HG02943 (cell line): ENCODE data around the gene UBP1.
"Not testable (repeated sequence)": the region's sequence is repeated elsewhere in the genome, so short reads cannot be mapped to it uniquely, and the experiment has no call there.

Source experiments
- ATAC-seq: cut with Tn5 transposase; IDR thresholded peaks from one replicate; pipeline ENCODE4 v1.9.1; 2021; ENCODE audit warnings: mild to moderate bottlenecking, low read depth, moderate library complexity; ENCODE audit not compliant: unreplicated experiment

Gene UBP1

GRCh38 chr3:33437556-33438283 is 2.5 kb downstream of the UBP1 start:
- no peak for ATAC-seq

DNA sequence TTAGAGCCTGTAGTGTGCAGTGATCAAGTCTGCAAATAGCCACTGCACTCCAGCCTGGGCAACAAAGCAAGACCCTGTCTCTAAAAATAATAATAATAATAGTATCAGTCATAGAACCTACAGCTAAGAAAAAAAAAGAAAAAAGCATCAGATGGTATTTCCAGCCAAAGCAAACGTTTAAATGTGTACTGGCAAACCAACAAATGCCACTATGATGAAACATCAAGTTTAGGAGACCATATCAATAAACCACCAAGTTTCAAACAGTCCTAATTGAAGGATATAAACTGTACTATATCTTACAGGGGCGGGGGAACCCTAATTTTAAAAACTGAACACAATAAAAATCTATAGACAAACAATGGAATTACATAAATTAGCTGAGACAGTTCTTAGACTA is 6.4 kb downstream of the UBP1 start:
- ATAC-seq: no peak

DNA sequence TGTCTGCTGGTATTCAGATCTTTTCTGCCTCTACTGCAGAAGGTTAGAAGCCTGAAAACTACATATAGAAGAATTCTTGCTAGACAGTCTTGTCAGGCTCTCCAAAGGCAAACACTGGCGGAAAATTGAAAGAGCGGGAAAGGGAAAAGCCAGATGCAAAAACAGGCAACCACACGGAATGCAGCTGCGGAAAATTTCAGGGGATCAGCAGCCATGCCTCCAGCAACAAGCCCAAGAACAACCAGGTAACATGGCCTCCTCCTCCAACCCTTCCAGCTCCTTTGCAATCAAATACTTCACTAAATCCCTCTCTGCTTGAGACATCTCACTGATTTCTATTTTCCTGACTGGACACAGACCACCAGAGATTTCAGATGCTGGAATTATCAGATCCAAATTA is 9.6 kb downstream of the UBP1 start:
- no peak for ATAC-seq

DNA sequence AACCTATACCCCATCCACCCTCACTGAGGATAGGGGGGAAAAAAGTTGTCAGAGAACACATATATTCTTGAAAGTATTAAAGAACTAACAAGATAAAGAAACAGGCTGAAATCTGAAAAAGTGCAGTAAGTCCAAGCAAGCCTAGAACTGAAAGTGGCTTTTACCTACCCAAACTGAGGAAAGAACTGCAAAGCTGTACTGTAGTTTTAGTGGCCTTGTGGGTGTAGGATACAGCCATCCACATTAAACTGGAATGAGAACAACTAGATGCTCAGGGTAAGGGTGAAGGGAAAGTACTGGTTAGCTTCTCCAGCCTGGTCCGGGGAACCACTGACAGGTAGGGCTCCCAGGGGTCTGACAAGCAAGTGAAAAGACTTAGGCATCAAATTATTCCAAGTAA is 10.1 kb downstream of the UBP1 start:
- ATAC-seq: no peak

- ATAC-seq: not testable (repeated sequence)
These were observed 10.9 kb downstream of the UBP1 start for GRCh38 chr3:33429306-33429705.

DNA sequence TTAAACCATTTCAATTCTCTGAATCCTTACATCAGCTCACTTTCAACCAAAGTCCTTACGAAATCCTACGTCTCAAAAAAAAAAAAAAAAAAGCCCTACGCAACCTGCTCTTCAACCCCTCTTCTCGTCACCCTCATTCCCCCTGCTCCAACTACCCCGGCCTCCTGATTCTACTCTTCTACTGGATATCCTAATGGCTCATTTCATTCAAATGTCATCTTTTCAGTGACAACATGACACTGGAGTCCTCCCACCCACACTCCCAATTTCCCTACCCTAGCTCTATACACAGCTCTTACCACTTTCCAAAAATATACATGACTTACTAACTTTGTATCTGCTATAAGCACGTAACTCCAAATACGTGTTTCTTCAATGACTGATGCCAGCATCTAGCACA is 11.5 kb downstream of the UBP1 start:
- ATAC-seq: no peak

DNA sequence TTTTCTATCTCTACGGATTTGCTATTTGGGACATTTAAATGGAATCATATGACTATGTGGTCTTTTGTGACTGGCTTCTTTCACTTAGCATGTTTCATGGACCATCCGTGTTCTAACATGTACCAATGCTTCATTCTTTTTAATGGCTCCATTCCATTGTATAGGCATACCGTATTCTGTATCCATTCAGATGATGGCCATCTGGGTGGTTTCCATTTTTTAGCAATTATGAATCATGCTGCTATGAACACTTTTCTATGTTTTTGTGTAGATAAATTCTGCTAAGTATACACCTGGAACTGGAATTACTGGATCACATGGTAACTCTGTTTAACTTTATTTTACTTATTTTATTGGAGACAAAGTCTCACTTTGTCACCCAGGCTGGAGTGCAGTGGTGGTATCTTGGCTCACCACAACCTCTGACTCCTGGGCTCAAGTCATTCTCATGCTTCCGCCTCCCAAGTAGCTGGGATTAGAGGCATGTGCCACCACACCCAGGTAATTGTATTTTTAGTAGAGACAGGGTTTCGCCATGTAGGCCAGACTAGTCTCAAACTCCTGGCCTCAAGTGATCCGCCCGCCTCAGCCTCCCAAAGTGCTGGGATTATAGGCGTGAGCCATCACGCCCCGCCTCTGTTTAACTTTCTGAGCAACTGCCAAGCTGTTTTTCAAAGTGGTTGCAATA is 13.4 kb downstream of the UBP1 start:
- no peak for ATAC-seq

GRCh38 chr3:33426068-33426467 is 14.1 kb downstream of the UBP1 start:
- ATAC-seq: no peak

DNA sequence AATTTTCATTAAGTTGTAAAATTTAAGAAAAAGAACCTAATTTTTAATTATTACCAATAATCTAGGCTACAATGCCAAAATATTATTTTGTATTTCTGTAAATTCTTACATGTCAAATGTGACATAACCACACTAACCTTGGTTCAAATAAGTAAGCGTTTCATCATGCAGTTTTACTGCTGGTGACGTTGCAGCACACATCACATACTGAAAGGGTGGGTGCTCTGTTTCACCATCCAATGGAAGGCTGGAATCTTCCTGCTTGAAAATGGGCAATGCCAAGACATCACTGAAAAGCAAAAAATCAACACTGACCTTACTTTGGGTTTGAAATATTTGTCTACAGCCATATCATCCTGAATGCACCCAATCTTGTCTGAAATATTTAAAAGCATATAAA is 14.8 kb downstream of the UBP1 start:
- ATAC-seq: no peak

DNA sequence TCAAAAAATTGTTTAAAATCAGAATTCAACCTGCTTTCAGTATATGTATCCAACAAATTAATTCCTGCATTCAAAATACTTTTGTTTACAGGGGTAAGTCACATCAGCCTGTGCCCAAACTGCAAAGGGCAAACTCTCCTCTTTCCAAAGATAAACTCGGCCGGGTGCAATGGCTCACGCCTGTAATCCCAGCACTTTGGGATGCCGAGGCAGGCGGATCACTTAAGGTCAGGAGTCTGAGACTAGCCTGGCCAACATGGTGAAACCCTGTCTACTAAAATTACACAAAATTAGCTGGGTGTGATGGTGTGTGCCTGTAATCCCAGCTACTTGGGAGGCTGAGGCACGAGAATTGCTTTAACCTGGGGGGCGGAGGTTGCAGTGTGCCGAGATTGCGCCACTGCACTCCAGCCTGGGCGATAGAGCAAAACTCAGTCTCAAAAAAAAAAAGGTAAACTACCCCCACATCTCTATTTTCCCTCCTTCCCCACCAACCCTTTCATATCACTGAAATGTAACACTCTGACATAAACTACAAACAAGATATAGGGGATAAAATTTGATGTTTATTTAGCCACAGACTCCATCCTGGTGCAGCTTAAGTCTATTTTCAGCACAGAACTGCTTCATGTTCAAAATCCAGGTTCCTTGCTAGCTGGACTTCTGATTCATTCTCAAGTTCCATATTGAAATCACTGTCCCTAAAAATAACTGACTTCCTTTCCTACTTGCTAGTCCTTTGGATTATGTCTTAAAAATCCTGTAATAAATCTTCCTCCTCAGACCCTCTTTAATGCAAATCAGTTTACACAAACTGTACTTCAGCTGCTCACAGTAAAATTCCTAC is 15.4 kb downstream of the UBP1 start:
- ATAC-seq: no peak

DNA sequence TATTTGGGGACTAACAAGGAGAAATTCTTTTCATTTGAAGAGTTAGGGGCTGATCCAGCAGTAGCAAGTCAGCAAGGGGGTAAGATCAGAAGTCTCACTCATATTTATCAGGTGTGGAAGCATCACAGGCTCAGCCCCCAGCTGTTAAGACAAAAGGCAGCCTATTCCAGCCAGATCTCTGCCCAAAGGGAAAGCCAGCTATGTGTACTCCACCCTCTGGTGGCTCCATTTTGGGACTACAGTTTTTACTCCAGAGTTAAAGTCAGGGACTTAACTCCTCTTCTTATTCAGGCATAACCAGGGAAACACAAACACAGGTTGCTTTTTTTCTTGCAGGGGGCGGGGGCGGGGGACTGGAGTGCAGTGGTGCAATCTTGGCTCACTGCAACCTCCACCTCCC is 19.2 kb downstream of the UBP1 start:
- ATAC-seq: no peak

- ATAC-seq: no peak
These were observed 20.3 kb downstream of the UBP1 start for GRCh38 chr3:33419948-33420347.

DNA sequence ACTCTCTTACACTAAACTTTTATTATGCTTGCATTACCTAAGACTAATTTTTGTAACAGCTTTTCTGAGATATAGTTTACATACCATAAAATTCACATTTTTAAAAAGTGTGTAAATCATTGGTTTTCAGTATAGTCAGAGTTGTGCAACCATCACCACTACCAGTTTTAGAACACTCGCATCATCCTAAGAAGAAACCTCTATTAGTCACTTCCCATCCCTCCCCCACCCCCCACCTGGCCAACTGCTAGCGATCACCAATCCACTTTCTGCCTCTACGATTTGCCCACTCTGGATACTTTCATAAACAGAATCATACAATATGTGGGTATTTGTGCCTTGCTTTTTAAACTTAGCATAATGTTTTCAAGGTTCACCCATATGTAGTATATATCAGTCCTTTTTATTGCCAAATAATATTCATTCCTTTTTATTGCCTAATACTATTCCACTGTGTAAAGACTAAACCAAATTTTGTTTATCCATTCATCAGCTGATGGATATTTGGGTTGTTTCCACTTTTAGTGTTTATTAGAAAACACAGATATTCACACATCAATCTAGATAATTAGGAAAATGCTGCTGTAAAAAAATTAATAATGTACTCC is 23.0 kb downstream of the UBP1 start:
- ATAC-seq: no peak

- not testable (repeated sequence) for ATAC-seq
These were observed 29.4 kb downstream of the UBP1 start for GRCh38 chr3:33410816-33411215.

DNA sequence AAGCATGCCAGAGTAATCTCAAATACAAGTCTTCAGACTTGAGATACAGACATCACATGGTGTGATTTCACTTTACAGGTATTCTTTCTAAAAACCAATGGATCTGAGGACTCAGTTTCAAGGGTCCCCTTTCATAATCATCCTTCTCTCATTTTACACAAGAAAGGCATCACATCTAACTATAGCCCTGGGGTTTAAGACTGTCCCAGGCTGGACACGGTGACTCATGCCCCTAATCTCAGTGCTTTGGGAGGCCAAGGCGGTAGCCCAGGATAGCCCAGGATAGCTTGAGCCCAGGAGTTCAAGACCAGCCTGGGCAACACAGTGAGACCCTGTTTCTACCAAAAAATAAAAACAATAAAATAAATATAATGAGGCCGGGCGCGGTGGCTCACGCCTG is 36.4 kb downstream of the UBP1 start:
- ATAC-seq: no peak

DNA sequence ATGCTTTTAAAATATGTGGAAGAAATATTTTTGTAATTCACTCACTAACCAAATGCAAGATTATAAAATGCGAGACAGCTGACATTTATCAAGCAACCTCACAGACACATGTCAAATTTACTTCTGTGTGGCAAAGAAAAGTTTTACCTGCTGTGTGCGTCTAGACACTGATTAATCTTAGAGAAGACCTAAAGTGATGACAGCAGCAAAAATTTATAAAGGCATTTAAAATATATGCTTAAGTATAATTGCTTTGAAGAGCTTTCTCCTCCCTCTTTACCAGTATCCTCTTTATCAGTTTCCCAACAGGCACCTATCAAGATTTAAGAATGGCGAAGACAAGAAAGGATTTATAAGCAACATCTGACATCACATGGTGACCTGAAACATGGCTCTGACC is 37.3 kb downstream of the UBP1 start:
- no peak for ATAC-seq

GRCh38 chr3:33401781-33402180 is 38.4 kb downstream of the UBP1 start:
- no peak for ATAC-seq

- ATAC-seq: no peak
These were observed 41.8 kb downstream of the UBP1 start for GRCh38 chr3:33398410-33398809.

DNA sequence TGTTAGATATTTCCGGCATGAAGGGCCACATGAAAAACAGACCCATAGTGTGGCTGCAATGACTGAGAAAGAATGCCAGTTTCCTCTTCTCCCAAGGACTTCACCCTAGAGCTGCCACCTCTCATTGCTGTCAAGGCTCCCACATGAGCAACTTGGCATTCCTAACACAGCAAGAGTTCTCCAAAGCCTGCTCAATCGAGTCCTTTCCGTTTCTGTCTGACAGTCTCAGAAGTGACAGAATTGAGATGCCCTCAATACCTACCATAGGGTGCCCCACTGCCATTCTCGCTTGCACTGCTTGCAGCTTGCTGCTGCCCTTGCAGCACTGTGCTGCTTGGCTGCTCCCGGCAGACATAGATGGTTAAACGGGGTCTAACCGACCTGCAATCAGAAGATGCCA is 44.3 kb downstream of the UBP1 start:
- ATAC-seq: no peak

- no peak for ATAC-seq
These were observed 45.7 kb downstream of the UBP1 start for GRCh38 chr3:33394403-33395054.
